HEK293 (cell line): ENCODE results near the gene IST1.

Source experiments
- CTCF ChIA-PET: fragments of 350-600 bp; formaldehyde crosslinking; extraction: SDS; loops from one replicate; lab custom pipeline; 2021; ENCODE audit warnings: antibody characterized with exemption; lab: Yijun Ruan, JAX
- POLR2A ChIA-PET: fragments of 300-600 bp; formaldehyde crosslinking; extraction: SDS; loops from one replicate; lab custom pipeline; 2020; ENCODE audit warnings: antibody characterized with exemption, inconsistent platforms; lab: Yijun Ruan, JAX
- H3K27ac ChIP-seq: fragments of 200-500 bp; sonication (Bioruptor generic); 2 replicates; pipeline ENCODE4 v1.5.1; 2014; ENCODE audit warnings: low read depth, low read length, control low read depth, inconsistent platforms; ENCODE audit errors: extremely low read depth
- H3K36me3 ChIP-seq, 2 experiments: fragments of 200-500 bp in 1 of 2; sonication (Bioruptor generic) in 1 of 2; 1 replicate in 1 of 2; 2 replicates in 1 of 2; pipeline ENCODE4 v1.5.1; 2014 to 2017; ENCODE audit warnings: inconsistent platforms in 2 of 2, low read length in 2 of 2; ENCODE audit not compliant: control insufficient read depth in 2 of 2, insufficient read depth in 1 of 2
- H3K4me1 ChIP-seq: fragments of 200-500 bp; sonication (Bioruptor generic); 2 replicates; pipeline ENCODE4 v1.5.1; 2014; ENCODE audit warnings: mild to moderate bottlenecking, low read length, inconsistent platforms; ENCODE audit not compliant: control insufficient read depth, insufficient read depth
- H3K4me3 ChIP-seq: 2 replicates; pipeline ENCODE4 v1.5.1; 2011; ENCODE audit warnings: low read depth, mild to moderate bottlenecking, control low read depth, low read length, moderate library complexity
- H3K9me3 ChIP-seq: fragments of 200-500 bp; sonication (Bioruptor generic); 2 replicates; pipeline ENCODE4 v1.5.1; 2014; ENCODE audit warnings: low read depth, low read length, inconsistent platforms; ENCODE audit not compliant: control insufficient read depth, insufficient read depth
- GFI1B ChIP-seq: fragments of 450-650 bp; formaldehyde crosslinking; IDR thresholded peaks from 2 replicates; pipeline ENCODE4 v1.5.1; 2016; ENCODE audit warnings: missing biosample characterization, missing genetic modification characterization
- GLIS2 ChIP-seq: fragments of 450-650 bp; formaldehyde crosslinking; IDR thresholded peaks from 2 replicates; pipeline ENCODE4 v1.5.1; 2016; ENCODE audit warnings: missing biosample characterization, missing genetic modification characterization
- HOXA7 ChIP-seq: sonication (generic); formaldehyde crosslinking; IDR thresholded peaks from 2 replicates; pipeline ENCODE4 v1.8.1; 2022; ENCODE audit warnings: missing genetic modification reagents, borderline replicate concordance
- IKZF3 ChIP-seq: fragments of 450-650 bp; IDR thresholded peaks from 2 replicates; pipeline ENCODE4 v1.5.0; 2018; ENCODE audit warnings: missing biosample characterization, mild to moderate bottlenecking, missing genetic modification characterization, moderate library complexity
- KLF1 ChIP-seq: fragments of 450-650 bp; formaldehyde crosslinking; IDR thresholded peaks from 2 replicates; pipeline ENCODE4 v1.5.1; 2016; ENCODE audit warnings: missing biosample characterization, missing genetic modification characterization
- KLF7 ChIP-seq: fragments of 450-650 bp; formaldehyde crosslinking; IDR thresholded peaks from 2 replicates; pipeline ENCODE4 v1.5.1; 2016; ENCODE audit warnings: missing biosample characterization, missing genetic modification characterization, borderline replicate concordance
- KLF9 ChIP-seq: fragments of 450-650 bp; formaldehyde crosslinking; IDR thresholded peaks from 2 replicates; pipeline ENCODE4 v1.5.1; 2016; ENCODE audit warnings: missing biosample characterization, missing genetic modification characterization, low read depth
- MEIS1 ChIP-seq: sonication (generic); formaldehyde crosslinking; IDR thresholded peaks from 2 replicates; pipeline ENCODE4 v1.8.1; 2022; ENCODE audit warnings: missing genetic modification reagents, mild to moderate bottlenecking, borderline replicate concordance
- SP7 ChIP-seq: fragments of 450-650 bp; formaldehyde crosslinking; IDR thresholded peaks from 2 replicates; pipeline ENCODE4 v1.5.1; 2016; ENCODE audit warnings: missing biosample characterization, missing genetic modification characterization
- ZBTB17 ChIP-seq: fragments of 450-650 bp; formaldehyde crosslinking; IDR thresholded peaks from 2 replicates; pipeline ENCODE4 v1.5.1; 2016; ENCODE audit warnings: missing biosample characterization, missing genetic modification characterization
- ZNF157 ChIP-seq: fragments of 450-650 bp; formaldehyde crosslinking; IDR thresholded peaks from 2 replicates; pipeline ENCODE4 v1.5.1; 2016; ENCODE audit warnings: missing biosample characterization, missing genetic modification characterization
- ZNF239 ChIP-seq: fragments of 450-650 bp; formaldehyde crosslinking; IDR thresholded peaks from 2 replicates; pipeline ENCODE4 v1.5.1; 2016; ENCODE audit warnings: missing biosample characterization, missing genetic modification characterization
- ZNF248 ChIP-seq: fragments of 450-650 bp; formaldehyde crosslinking; IDR thresholded peaks from 2 replicates; pipeline ENCODE4 v1.5.1; 2017; ENCODE audit warnings: missing biosample characterization, missing genetic modification characterization
- ZNF266 ChIP-seq: fragments of 450-650 bp; formaldehyde crosslinking; IDR thresholded peaks from 2 replicates; pipeline ENCODE4 v1.5.1; 2016; ENCODE audit warnings: missing biosample characterization, missing genetic modification characterization, low read depth
- ZNF311 ChIP-seq: fragments of 450-650 bp; formaldehyde crosslinking; IDR thresholded peaks from 2 replicates; pipeline ENCODE4 v1.5.1; 2017; ENCODE audit warnings: missing biosample characterization, missing genetic modification characterization, borderline replicate concordance
- ZNF324 ChIP-seq: fragments of 450-650 bp; formaldehyde crosslinking; IDR thresholded peaks from 2 replicates; pipeline ENCODE4 v1.5.1; 2016; ENCODE audit warnings: missing biosample characterization, missing genetic modification characterization
- ZNF394 ChIP-seq: fragments of 450-650 bp; formaldehyde crosslinking; IDR thresholded peaks from 2 replicates; pipeline ENCODE4 v1.5.1; 2016; ENCODE audit warnings: missing biosample characterization, missing genetic modification characterization, mild to moderate bottlenecking, moderate library complexity, borderline replicate concordance
- ZNF433 ChIP-seq: fragments of 450-650 bp; formaldehyde crosslinking; IDR thresholded peaks from 2 replicates; pipeline ENCODE4 v1.5.1; 2016; ENCODE audit warnings: missing biosample characterization, missing genetic modification characterization, low read depth
- ZNF510 ChIP-seq: fragments of 450-650 bp; formaldehyde crosslinking; IDR thresholded peaks from 2 replicates; pipeline ENCODE4 v1.5.1; 2018; ENCODE audit warnings: mild to moderate bottlenecking, missing genetic modification characterization, missing biosample characterization; ENCODE audit not compliant: insufficient replicate concordance
- ZNF530 ChIP-seq: fragments of 450-650 bp; formaldehyde crosslinking; IDR thresholded peaks from 2 replicates; pipeline ENCODE4 v1.5.1; 2016; ENCODE audit warnings: low read depth, missing biosample characterization, missing genetic modification characterization
- ZNF548 ChIP-seq: fragments of 450-650 bp; formaldehyde crosslinking; IDR thresholded peaks from 2 replicates; pipeline ENCODE4 v1.5.1; 2016; ENCODE audit warnings: missing biosample characterization, missing genetic modification characterization
- ZNF549 ChIP-seq: fragments of 450-650 bp; IDR thresholded peaks from 2 replicates; pipeline ENCODE4 v1.5.1; 2018; ENCODE audit warnings: missing biosample characterization, missing genetic modification characterization, mild to moderate bottlenecking, inconsistent platforms, moderate library complexity
- ZNF747 ChIP-seq: fragments of 450-650 bp; formaldehyde crosslinking; IDR thresholded peaks from 2 replicates; pipeline ENCODE4 v1.5.1; 2016; ENCODE audit warnings: missing biosample characterization, missing genetic modification characterization
- ZNF768 ChIP-seq: fragments of 450-650 bp; formaldehyde crosslinking; IDR thresholded peaks from 2 replicates; pipeline ENCODE4 v1.5.1; 2018; ENCODE audit warnings: missing biosample characterization, mild to moderate bottlenecking, missing genetic modification characterization
- ZNF776 ChIP-seq: fragments of 450-650 bp; formaldehyde crosslinking; IDR thresholded peaks from 2 replicates; pipeline ENCODE4 v1.5.0; 2017; ENCODE audit warnings: missing biosample characterization, missing genetic modification characterization, borderline replicate concordance
- ZNF777 ChIP-seq: fragments of 450-650 bp; formaldehyde crosslinking; IDR thresholded peaks from 2 replicates; pipeline ENCODE4 v1.5.1; 2017; ENCODE audit warnings: missing biosample characterization, missing genetic modification characterization, borderline replicate concordance
- ZSCAN23 ChIP-seq: fragments of 450-650 bp; formaldehyde crosslinking; IDR thresholded peaks from 2 replicates; pipeline ENCODE4 v1.5.1; 2016; ENCODE audit warnings: missing biosample characterization, missing genetic modification characterization
- ZXDB ChIP-seq: fragments of 450-650 bp; formaldehyde crosslinking; IDR thresholded peaks from 2 replicates; pipeline ENCODE4 v1.5.1; 2016; ENCODE audit warnings: missing biosample characterization, missing genetic modification characterization
- TF ChIP-seq, protein P1 (sequence below): fragments of 450-650 bp; formaldehyde crosslinking; IDR thresholded peaks from 2 replicates; pipeline ENCODE4 v1.5.1; 2016; ENCODE audit warnings: missing biosample characterization, missing genetic modification characterization
- TF ChIP-seq, protein P2 (sequence below): fragments of 450-650 bp; formaldehyde crosslinking; IDR thresholded peaks from 2 replicates; pipeline ENCODE4 v1.5.1; 2017; ENCODE audit warnings: missing biosample characterization, missing genetic modification characterization
- TF ChIP-seq, protein P3 (sequence below): fragments of 450-650 bp; formaldehyde crosslinking; IDR thresholded peaks from 2 replicates; pipeline ENCODE4 v1.5.1; 2016; ENCODE audit warnings: missing biosample characterization, missing genetic modification characterization

IST1 gene

DNA sequence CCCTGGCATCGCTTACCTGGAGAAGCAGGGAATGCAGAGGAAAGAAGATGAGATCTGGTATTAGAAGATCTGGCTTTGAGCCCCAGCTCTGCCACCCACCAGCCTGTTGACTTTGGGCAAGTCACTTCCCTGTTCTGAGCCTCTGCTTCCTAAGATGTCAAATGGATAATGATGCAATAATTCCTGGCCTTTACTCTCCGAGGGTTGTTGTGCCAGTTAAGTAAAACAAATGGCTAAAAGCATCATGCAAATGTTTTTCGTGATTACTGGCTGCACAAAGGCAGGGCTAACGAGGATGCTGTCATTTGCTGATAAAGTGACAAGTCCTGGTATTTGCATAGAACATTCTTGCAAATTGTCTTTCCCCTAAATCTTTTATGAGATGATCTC is 10.1 kb upstream of the IST1 start (continued):
- 0 out of 2 replicates have a peak, but pooled peaks have one; percentile 14 for TF ChIP-seq ZBTB17
- no peak for TF ChIP-seq ZSCAN23 (tag by site-specific recombination)

DNA sequence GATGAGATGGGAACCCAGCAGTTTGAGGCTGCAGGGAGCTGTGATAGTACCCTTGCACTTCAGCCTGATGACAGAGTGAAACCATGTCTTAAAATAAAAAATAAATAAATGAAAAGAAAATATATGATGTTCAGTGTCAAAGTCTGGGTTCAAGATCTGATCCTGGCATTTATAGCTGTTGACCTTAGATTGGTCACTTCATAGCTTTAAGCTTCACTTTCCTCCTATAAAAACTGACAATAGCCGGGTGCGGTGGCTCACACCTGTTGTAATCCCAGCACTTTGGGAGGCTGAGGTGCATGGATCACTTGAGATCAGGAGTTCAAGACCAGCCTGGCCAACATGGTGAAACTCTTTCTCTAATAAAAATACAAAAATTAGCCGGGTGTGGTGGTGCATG is 6.2 kb upstream of the IST1 start:
- ChIA-PET POLR2A (interaction anchor here (0.7 kb wide), 1 partner anchor 11 kb away, joined by 4 read pairs; no protein-coding TSS in a partner anchor), CTCF (no interaction called here)

DNA sequence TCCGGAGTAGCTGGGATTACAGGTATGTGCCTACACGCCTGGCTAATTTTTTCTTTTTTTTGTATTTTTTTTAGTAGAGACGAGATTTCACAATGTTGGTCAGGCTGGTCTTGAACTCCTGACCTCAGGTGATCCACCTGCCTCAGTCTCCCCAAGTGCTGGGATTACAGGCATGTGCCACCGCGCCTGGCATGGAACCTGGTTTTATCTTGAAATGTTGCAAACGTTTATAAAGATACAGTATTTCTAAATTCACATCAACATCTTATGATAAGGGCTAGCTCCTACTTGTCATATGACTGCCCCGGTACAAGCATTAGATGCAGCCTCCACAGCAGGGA is 1.5 kb upstream of the IST1 start:
- no peaks in the 10 kb centered on the region for H3K9me3 ChIP-seq
- ChIA-PET POLR2A (interaction anchor here (1.0 to 6.0 kb wide), 4 partner anchors 8 to 68 kb away, joined by 3 to 51 read pairs (median 6); partner anchors contain the start of gene ZNF821), CTCF (interaction anchor here (0.7 kb wide), 2 partner anchors 11 to 19 kb away, joined by 3 read pairs; no protein-coding TSS in a partner anchor)
- peaks cover 5 to 7% of the 10 kb centered on the region in 2 experiments; a peak in 2 of 3 replicates for H3K36me3 ChIP-seq
- H3K4me1 ChIP-seq, result 0 out of 2 replicates have a peak, but pooled peaks cover 2% of the 10 kb centered on the region
- peak overlapping the region; percentile 55 for H3K4me3 ChIP-seq
- H3K27ac ChIP-seq, result no peak overlapping the region
- TF ChIP-seq IKZF3 (tag by site-specific recombination), result no peak
- no peak for TF ChIP-seq ZNF239 (tag by site-specific recombination)
- TF ChIP-seq, protein P1, sequence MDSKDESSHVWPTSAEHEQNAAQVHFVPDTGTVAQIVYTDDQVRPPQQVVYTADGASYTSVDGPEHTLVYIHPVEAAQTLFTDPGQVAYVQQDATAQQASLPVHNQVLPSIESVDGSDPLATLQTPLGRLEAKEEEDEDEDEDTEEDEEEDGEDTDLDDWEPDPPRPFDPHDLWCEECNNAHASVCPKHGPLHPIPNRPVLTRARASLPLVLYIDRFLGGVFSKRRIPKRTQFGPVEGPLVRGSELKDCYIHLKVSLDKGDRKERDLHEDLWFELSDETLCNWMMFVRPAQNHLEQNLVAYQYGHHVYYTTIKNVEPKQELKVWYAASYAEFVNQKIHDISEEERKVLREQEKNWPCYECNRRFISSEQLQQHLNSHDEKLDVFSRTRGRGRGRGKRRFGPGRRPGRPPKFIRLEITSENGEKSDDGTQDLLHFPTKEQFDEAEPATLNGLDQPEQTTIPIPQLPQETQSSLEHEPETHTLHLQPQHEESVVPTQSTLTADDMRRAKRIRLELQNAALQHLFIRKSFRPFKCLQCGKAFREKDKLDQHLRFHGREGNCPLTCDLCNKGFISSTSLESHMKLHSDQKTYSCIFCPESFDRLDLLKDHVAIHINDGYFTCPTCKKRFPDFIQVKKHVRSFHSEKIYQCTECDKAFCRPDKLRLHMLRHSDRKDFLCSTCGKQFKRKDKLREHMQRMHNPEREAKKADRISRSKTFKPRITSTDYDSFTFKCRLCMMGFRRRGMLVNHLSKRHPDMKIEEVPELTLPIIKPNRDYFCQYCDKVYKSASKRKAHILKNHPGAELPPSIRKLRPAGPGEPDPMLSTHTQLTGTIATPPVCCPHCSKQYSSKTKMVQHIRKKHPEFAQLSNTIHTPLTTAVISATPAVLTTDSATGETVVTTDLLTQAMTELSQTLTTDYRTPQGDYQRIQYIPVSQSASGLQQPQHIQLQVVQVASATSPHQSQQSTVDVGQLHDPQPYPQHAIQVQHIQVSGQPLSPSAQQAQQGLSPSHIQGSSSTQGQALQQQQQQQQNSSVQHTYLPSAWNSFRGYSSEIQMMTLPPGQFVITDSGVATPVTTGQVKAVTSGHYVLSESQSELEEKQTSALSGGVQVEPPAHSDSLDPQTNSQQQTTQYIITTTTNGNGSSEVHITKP (tag by site-specific recombination), result no peak
- TF ChIP-seq ZNF510 (tag by site-specific recombination), result no peak
- no peak for TF ChIP-seq ZXDB
- no peak for TF ChIP-seq ZNF248 (tag by site-specific recombination)
- TF ChIP-seq ZNF266 (tag by site-specific recombination), result no peak
- no peak for TF ChIP-seq ZNF324 (tag by site-specific recombination)
- TF ChIP-seq ZNF768 (tag by site-specific recombination), result no peak
- no peak for TF ChIP-seq ZNF747 (tag by site-specific recombination)
- no peak for TF ChIP-seq GLIS2 (tag by site-specific recombination)
- no peak for TF ChIP-seq ZNF394
- TF ChIP-seq KLF1 (tag by site-specific recombination), result no peak
- no peak for TF ChIP-seq SP7 (tag by site-specific recombination)
- TF ChIP-seq ZNF777 (tag by site-specific recombination), result no peak

More for the DNA sequence above, 6.2 kb upstream of the IST1 start:
- H3K36me3 ChIP-seq, result no peaks in the 10 kb centered on the region
- no peaks in the 10 kb centered on the region for H3K9me3 ChIP-seq
- H3K4me1 ChIP-seq, result no peaks in the 10 kb centered on the region
- H3K4me3 ChIP-seq, result no peak overlapping the region
- no peak overlapping the region for H3K27ac ChIP-seq
- TF ChIP-seq ZNF548 (tag by site-specific recombination) (no peak), ZNF530 (tag by site-specific recombination) (no peak), ZNF311 (tag by site-specific recombination) (no peak), ZNF549 (no peak), KLF9 (no peak), MEIS1 (no peak), ZNF433 (no peak), GFI1B (tag by site-specific recombination) (no peak), ZNF157 (tag by site-specific recombination) (no peak), ZNF776 (no peak), HOXA7 (CRISPR knock-in tag) (no peak), KLF7 (tag by site-specific recombination) (no peak)
- TF ChIP-seq, protein P2, sequence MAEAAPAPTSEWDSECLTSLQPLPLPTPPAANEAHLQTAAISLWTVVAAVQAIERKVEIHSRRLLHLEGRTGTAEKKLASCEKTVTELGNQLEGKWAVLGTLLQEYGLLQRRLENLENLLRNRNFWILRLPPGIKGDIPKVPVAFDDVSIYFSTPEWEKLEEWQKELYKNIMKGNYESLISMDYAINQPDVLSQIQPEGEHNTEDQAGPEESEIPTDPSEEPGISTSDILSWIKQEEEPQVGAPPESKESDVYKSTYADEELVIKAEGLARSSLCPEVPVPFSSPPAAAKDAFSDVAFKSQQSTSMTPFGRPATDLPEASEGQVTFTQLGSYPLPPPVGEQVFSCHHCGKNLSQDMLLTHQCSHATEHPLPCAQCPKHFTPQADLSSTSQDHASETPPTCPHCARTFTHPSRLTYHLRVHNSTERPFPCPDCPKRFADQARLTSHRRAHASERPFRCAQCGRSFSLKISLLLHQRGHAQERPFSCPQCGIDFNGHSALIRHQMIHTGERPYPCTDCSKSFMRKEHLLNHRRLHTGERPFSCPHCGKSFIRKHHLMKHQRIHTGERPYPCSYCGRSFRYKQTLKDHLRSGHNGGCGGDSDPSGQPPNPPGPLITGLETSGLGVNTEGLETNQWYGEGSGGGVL, result no peak
- TF ChIP-seq, protein P3, sequence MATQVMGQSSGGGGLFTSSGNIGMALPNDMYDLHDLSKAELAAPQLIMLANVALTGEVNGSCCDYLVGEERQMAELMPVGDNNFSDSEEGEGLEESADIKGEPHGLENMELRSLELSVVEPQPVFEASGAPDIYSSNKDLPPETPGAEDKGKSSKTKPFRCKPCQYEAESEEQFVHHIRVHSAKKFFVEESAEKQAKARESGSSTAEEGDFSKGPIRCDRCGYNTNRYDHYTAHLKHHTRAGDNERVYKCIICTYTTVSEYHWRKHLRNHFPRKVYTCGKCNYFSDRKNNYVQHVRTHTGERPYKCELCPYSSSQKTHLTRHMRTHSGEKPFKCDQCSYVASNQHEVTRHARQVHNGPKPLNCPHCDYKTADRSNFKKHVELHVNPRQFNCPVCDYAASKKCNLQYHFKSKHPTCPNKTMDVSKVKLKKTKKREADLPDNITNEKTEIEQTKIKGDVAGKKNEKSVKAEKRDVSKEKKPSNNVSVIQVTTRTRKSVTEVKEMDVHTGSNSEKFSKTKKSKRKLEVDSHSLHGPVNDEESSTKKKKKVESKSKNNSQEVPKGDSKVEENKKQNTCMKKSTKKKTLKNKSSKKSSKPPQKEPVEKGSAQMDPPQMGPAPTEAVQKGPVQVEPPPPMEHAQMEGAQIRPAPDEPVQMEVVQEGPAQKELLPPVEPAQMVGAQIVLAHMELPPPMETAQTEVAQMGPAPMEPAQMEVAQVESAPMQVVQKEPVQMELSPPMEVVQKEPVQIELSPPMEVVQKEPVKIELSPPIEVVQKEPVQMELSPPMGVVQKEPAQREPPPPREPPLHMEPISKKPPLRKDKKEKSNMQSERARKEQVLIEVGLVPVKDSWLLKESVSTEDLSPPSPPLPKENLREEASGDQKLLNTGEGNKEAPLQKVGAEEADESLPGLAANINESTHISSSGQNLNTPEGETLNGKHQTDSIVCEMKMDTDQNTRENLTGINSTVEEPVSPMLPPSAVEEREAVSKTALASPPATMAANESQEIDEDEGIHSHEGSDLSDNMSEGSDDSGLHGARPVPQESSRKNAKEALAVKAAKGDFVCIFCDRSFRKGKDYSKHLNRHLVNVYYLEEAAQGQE (tag by site-specific recombination), result no peak
